Lung (tissue), 12 donors: ENCODE results near the gene NTRK3. TPM values are rescaled to one million over a fixed set of nuclear protein-coding genes. Genes with fewer than 3 reads are reported as not detected.

Experiments
- ATAC-seq: fragments of 200-7000 bp; cut with Tn5 transposase; one replicate; pipeline ENCODE4 v1.9.1; 2020; ENCODE audit warnings: moderate number of reproducible peaks; ENCODE audit not compliant: insufficient read depth, low FRiP score
- DNase-seq, 3 donors: peaks; one replicate each; pipeline ENCODE4 v3.0.0-alpha.2; 2013 to 2017
- H3K27ac ChIP-seq, 2 donors: one replicate each; pipeline ENCODE4 v1.5.1; 2013; ENCODE audit warnings: mild to moderate bottlenecking in 2 of 2, moderate library complexity in 2 of 2, control low read depth in 1 of 2, inconsistent platforms in 1 of 2, low read depth in 1 of 2, low read length in 1 of 2
- H3K27me3 ChIP-seq, 3 donors: one replicate each; pipeline ENCODE4 v1.5.1; 2013; ENCODE audit warnings: low read length in 2 of 3; ENCODE audit not compliant: control insufficient read depth in 3 of 3, insufficient read depth in 3 of 3
- H3K36me3 ChIP-seq, 4 donors: one replicate each; pipeline ENCODE4 v1.5.1; 2013; ENCODE audit warnings: low read length in 4 of 4, mild to moderate bottlenecking in 1 of 4, moderate library complexity in 1 of 4; ENCODE audit not compliant: control insufficient read depth in 4 of 4, insufficient read depth in 4 of 4
- H3K4me1 ChIP-seq, 5 donors: one replicate each; pipeline ENCODE4 v1.5.1; 2013; ENCODE audit warnings: low read length in 5 of 5, mild to moderate bottlenecking in 2 of 5, moderate library complexity in 1 of 5; ENCODE audit not compliant: control insufficient read depth in 5 of 5, insufficient read depth in 5 of 5
- H3K4me3 ChIP-seq: one replicate; pipeline ENCODE4 v1.5.1; 2013; ENCODE audit warnings: mild to moderate bottlenecking, control low read depth, moderate library complexity
- H3K9ac ChIP-seq, 2 donors: one replicate each; pipeline ENCODE4 v1.5.1; 2013; ENCODE audit warnings: low read length in 2 of 2, control low read depth in 1 of 2; ENCODE audit not compliant: insufficient read depth in 1 of 2
- H3K9me3 ChIP-seq, 4 donors: one replicate each; pipeline ENCODE4 v1.5.1; 2013; ENCODE audit warnings: low read length in 3 of 4, mild to moderate bottlenecking in 1 of 4, moderate library complexity in 1 of 4; ENCODE audit not compliant: control insufficient read depth in 4 of 4, insufficient read depth in 3 of 4
- WGBS, 2 donors: extraction: QIAGEN DNeasy Blood & Tissue Kit; methylation state at CpG; one replicate each; pipeline ENCODE4 v1.1.7; 2013; 5-methylcytosine and 5-hydroxymethylcytosine counted together
- polyA plus RNA-seq, 2 donors: library from polyadenylated mRNA; stranded (reverse); fragments of 200-250 nt; gene quantifications; one replicate each; pipeline ENCODE4 v1.2.1, GENCODE V29; 2013
- total RNA-seq, 2 donors: library from RNA; depleted of rRNA in 1 of 2; stranded (reverse); fragments of >200 nt in 1 of 2; gene quantifications; one replicate each; pipeline ENCODE4 v1.2.1, GENCODE V29; 2014 to 2021
- TF ChIP-seq, protein P1 (sequence below): IDR thresholded peaks from 2 replicates; pipeline ENCODE4 v1.5.1; 2012; ENCODE audit warnings: mild to moderate bottlenecking; ENCODE audit errors: control extremely low read depth, extremely low read depth
- donor health status: control.
- donor health status: control.
- donor health status: Bipolar disorder and iron deficiency.
- donor health status: healthy.
- donor health status: DM: yes; HTN: yes; CAD: no.

NTRK3 gene
- total and polyA plus RNA-seq, 4 donors: 0.44 to 11.0 (median 4.2) TPM

DNA sequence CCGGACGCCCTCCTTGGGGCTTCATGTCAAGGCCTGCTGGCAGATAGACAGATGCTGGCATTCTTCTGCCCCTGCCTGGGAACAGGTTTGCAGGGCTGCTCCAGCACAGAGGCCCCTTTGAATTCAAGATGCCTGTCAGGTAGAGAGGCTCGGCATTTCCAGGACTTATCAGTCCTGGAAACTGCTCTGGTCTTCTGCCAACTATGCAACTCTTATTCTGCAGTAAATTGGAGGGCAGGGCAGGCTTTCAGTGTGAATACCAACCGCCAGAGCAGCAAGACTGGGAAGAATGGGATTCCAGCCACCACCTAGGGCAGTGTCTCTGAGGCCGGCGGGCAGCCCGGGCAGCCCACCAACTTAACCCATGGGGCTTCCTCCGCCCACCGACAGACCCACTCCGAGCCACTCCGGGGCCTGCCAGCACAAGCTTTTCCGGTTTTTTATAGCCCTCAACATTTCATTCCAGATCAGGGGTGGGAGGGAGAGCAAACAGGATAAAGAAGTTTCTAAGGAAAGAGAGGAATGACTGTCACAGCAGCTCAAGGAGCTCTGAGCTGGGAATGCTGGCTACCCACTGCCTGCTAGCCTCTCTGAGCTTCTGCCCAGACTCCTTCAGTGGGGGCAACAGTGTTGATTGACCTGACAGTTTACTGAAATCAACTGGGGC lies 140.9 kb downstream of the NTRK3 start:
- Histone ChIP-seq H3K27me3 (no peaks in the 10 kb centered on the region), H3K4me3 (no peak overlapping the region), H3K36me3 (no peaks in the 10 kb centered on the region), H3K9ac (no peak overlapping the region), H3K4me1 (peaks cover 0 to 16% (median 4%) of the 10 kb centered on the region in 5 donors), H3K27ac (no peak overlapping the region), H3K9me3 (no peaks in the 10 kb centered on the region)
- DNase-seq (peak; percentile 38 to 81 (median 65)), ATAC-seq (no peak)
- TF ChIP-seq, protein P1, sequence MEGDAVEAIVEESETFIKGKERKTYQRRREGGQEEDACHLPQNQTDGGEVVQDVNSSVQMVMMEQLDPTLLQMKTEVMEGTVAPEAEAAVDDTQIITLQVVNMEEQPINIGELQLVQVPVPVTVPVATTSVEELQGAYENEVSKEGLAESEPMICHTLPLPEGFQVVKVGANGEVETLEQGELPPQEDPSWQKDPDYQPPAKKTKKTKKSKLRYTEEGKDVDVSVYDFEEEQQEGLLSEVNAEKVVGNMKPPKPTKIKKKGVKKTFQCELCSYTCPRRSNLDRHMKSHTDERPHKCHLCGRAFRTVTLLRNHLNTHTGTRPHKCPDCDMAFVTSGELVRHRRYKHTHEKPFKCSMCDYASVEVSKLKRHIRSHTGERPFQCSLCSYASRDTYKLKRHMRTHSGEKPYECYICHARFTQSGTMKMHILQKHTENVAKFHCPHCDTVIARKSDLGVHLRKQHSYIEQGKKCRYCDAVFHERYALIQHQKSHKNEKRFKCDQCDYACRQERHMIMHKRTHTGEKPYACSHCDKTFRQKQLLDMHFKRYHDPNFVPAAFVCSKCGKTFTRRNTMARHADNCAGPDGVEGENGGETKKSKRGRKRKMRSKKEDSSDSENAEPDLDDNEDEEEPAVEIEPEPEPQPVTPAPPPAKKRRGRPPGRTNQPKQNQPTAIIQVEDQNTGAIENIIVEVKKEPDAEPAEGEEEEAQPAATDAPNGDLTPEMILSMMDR: no peak
- 51 to 74% methylated on average over 12 of the region's 12 CpGs for WGBS, 2 donors

DNA sequence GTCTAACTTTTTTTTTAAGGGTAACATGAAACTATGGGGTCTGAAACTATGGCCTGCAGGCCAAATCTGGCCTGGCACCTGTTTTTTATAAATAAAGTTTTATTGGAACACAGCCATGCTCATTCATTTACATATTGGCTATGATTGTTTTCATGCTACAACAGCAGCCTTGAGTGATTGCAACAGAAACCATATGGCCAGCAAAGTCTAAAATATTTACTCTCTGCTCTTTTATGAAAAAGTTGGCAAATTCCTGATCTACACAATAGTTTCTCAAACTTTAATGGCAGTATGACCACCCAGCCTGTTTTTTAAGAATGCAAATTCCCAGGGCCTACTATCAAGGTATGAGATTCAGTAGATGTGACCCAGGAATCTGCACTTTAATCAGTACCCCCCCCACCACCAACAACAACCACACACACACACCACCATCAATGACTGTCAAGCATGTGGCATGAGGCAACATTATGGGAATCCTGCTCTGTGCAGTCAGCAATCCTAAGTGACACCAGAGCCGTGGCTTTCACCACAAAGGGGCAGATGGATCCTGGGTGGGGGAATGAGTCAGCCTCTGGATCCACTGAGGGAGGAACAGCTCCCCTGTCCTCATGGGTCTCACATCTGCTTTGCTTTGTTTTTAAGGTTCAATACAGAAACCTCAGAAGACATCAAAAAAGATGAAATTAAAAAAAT lies 142.8 kb downstream of the NTRK3 start:
- TF ChIP-seq, protein P1: no peak
- H3K36me3 ChIP-seq: no peaks in the 10 kb centered on the region
- H3K4me1 ChIP-seq: peaks cover 0 to 19% (median 4%) of the 10 kb centered on the region in 5 donors
- no peaks in the 10 kb centered on the region for H3K27me3 ChIP-seq
- H3K9me3 ChIP-seq: no peaks in the 10 kb centered on the region
- no peak overlapping the region for H3K4me3 ChIP-seq
- no peak for ATAC-seq
- DNase-seq: peak; percentile 37 to 92 (median 85)
- H3K9ac ChIP-seq: no peak overlapping the region
- 43 to 50% methylated on average over 1 of the region's 1 CpG for WGBS, 2 donors
- no peak overlapping the region for H3K27ac ChIP-seq

DNA sequence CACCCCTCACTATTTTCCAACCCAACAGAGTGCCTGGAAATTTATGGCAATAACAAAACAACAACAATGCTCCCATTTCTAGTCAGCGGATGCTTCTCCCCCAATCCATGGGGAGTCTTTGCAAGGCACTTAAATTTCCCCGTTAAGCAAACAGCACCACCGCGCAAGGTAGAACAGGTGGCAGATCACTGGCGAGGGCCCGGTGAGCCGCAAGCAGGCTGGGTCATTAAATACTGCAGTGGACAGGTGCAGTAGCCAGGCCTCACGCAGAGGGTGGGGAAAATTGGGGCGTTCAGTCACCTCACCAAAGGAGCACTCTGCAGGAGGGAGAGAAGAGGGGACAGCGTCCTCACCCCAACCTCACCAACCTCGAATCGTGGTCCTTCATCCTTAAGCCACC lies 147.5 kb downstream of the NTRK3 start:
- Histone ChIP-seq H3K9me3 (peaks cover 0 to 3% (median 0%) of the 10 kb centered on the region in 4 donors), H3K9ac (no peak overlapping the region), H3K4me3 (no peak overlapping the region), H3K36me3 (no peaks in the 10 kb centered on the region), H3K27me3 (no peaks in the 10 kb centered on the region), H3K27ac (no peak overlapping the region), H3K4me1 (peaks cover 0 to 17% (median 6%) of the 10 kb centered on the region in 5 donors)
- no peak for DNase-seq
- WGBS, 2 donors: 78 to 81% methylated on average over 12 of the region's 12 CpGs
- no peak for ATAC-seq
- TF ChIP-seq, protein P1: no peak
